Upper lobe of left lung (tissue), 4 donors: ENCODE measurements around the gene TCEA2.

Source experiments
- EP300 ChIP-seq, 4 donors: sonication (generic); formaldehyde crosslinking; IDR thresholded peaks; one replicate each; pipeline ENCODE4 v1.5.1; 2017; ENCODE audit warnings: antibody characterized with exemption in 4 of 4, control low read depth in 2 of 4
- POLR2AphosphoS5 ChIP-seq, 2 donors: sonication (generic); formaldehyde crosslinking; IDR thresholded peaks; one replicate each; pipeline ENCODE4 v1.5.1; 2017; ENCODE audit warnings: antibody characterized with exemption in 2 of 2
- TF ChIP-seq, protein P1 (sequence below), 6 experiments: fragments of 450-650 bp in 4 of 6; fragments of 200-600 bp in 2 of 6; sonication (generic) in 2 of 6; IDR thresholded peaks; one replicate each; pipeline ENCODE4 v1.5.1; 2016 to 2019; ENCODE audit warnings: antibody characterized with exemption in 6 of 6

DNA sequence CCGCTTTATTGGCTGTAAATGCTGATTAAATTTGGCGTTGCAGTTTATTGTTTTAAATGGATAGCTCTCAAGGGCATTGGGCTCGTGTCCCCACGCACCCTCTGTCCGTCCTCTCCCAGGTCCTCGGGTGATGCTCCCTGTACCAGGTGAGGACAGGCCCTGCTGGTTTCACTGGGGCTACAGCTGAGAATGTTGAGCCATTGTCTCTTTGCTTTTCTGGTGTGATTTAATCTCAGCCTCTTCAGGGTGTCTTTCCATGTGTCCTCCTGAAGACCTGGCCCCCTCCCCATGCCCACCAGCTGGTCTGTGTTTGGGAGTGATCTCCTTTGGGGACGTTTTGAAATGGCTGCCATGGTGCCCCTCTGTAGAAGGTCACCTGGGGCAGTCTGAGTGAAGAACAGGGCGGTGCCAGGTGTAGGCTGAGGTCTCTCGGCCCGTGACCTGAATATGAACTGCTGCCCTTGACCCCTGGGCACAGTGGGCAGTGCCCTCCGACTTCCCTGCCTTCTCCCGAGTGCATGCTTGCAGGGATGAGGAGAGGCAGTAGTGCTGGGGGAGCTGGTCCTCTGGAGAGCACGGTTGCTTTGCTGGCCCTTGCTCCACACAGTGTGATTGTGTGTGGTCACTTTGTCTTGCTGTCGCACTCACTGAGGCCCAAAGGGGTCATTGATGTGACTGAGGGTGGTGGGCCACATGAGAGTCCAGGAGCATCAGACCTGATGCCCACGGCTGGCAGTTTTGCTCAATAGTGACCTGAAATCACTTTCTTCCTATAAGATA, 39.4 kb upstream of the TCEA2 start:
- TF ChIP-seq, protein P1, sequence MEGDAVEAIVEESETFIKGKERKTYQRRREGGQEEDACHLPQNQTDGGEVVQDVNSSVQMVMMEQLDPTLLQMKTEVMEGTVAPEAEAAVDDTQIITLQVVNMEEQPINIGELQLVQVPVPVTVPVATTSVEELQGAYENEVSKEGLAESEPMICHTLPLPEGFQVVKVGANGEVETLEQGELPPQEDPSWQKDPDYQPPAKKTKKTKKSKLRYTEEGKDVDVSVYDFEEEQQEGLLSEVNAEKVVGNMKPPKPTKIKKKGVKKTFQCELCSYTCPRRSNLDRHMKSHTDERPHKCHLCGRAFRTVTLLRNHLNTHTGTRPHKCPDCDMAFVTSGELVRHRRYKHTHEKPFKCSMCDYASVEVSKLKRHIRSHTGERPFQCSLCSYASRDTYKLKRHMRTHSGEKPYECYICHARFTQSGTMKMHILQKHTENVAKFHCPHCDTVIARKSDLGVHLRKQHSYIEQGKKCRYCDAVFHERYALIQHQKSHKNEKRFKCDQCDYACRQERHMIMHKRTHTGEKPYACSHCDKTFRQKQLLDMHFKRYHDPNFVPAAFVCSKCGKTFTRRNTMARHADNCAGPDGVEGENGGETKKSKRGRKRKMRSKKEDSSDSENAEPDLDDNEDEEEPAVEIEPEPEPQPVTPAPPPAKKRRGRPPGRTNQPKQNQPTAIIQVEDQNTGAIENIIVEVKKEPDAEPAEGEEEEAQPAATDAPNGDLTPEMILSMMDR (IDR thresholded peaks at IDR 0.05): no peak
- TF ChIP-seq POLR2AphosphoS5 (IDR thresholded peaks at IDR 0.05) (no peak), EP300 (IDR thresholded peaks at IDR 0.05) (no peak)
